HG02642 (cell line): ENCODE measurements around the gene MOB3B.
"Not testable (repeated sequence)": the region's sequence is repeated elsewhere in the genome, so short reads cannot be mapped to it uniquely, and the experiment has no call there.

Source experiments
- ATAC-seq: cut with Tn5 transposase; IDR thresholded peaks from one replicate; pipeline ENCODE4 v1.9.1; 2021; ENCODE audit warnings: mild to moderate bottlenecking; ENCODE audit not compliant: unreplicated experiment, poor library complexity

Gene MOB3B

DNA sequence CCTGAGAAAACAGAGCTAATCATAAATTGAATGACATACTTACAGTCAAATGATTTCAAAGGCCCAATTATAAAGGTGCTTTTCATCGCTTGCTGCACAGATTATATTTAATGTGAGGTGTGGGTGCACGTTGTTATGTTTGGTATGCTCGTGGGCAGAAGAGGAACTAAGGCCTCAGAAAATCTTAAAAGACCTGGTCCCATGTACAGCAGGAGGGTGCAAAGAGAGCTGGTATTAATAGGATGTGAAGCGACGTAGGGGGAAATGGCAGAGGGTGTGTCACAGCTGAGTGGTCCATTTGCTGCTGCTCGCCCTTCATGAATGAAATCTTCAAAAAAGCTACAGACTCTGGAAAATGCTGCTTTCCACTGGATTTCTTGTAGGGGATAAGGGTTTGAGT is 46.0 kb downstream of the MOB3B start:
- no peak for ATAC-seq

DNA sequence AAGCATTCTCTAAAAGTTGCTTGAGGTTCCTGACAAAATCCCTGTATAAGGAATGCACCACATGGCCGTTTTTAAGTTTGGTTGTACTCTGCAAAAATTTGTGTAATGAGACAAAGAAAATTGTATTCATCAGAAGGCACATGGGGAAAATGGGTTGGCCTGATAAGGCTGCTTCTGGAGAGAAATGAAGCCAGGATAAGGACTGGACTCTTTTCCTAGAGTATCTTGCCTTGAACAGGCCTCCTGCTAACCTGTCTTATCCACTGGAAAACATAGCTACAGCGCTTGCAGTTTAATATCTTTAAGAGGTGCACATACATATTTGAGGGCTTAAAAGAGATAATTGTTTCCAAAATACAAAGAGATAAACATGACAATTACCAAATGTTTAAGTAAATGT is 46.9 kb downstream of the MOB3B start:
- no peak for ATAC-seq

- ATAC-seq: no peak
Observed at GRCh38 chr9:27478322-27478721, 51.3 kb downstream of the MOB3B start.

GRCh38 chr9:27476870-27477515 is 52.6 kb downstream of the MOB3B start:
- no peak for ATAC-seq

GRCh38 chr9:27475057-27475595 is 54.5 kb downstream of the MOB3B start:
- ATAC-seq: no peak

GRCh38 chr9:27474305-27474704 is 55.3 kb downstream of the MOB3B start:
- no peak for ATAC-seq

DNA sequence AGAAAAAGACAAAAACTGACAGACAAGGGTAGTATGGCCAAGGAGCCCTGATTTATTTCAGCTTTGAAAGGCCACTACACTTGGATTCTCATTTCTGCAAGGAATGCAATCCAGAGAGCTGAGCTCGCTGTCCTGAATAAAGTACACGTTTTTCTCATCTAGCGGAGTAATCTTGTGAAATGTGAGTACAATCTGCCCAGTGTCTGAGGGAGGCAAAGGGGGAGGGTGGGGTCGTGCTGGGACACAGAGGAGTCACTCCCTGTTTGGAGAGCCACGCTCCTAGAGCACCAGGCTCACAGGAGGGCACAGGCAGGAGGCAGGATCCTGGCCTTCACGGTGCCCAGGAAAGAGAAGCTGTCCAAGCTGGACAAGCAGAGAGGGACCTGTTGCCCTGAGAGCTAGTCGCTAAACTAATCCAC is 56.5 kb downstream of the MOB3B start:
- ATAC-seq: no peak

DNA sequence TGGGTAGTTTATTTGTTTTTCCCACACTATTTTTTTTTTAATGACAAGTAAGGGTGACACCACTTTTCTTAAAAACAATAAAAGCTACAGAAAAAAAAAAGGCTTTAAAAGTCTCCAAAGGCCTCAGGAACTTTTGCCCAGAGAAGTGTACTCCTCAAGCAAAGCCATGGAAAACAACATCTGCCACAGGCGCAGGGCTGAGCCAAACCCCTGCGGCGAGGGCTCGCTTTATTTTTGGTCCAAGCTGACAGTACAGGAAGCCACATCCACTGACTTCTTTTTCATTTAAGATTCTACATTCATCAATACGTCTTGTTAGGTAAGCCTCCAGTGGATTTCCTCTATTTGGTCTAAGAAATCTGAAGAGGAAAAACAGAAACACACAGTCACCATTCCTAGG is 57.4 kb downstream of the MOB3B start:
- no peak for ATAC-seq

- ATAC-seq: no peak
Observed at GRCh38 chr9:27471789-27472188, 57.8 kb downstream of the MOB3B start.

GRCh38 chr9:27471366-27471765 is 58.2 kb downstream of the MOB3B start:
- ATAC-seq: no peak

DNA sequence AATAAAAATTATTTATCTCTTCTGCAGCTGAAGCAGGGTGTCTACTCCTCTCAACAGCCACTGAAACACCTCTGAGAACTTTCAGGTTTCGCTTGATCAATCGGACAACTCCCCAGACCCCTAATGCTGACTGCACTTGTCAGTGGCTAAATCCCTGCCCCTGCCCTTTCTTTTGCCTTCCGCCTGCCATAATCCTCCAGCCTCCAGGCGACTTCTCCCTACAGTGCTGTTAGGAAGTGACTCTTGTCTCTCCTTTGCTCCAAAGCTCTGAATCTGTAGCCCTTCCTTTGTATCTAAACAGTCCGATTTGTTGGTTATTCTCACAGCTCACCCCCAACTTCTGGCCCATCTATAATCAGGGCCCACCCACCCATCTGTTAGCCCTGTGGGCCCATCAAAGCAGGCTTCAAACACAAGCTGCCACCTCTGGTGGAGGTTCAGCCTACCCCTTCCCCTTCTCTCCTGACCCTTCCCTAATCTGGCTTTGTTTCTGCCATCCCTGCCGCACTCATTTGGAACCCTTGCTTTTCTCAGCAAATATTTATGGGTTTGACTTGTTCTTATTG is 59.2 kb downstream of the MOB3B start:
- ATAC-seq: no peak

GRCh38 chr9:27469550-27469949 is 60.1 kb downstream of the MOB3B start:
- ATAC-seq: no peak

DNA sequence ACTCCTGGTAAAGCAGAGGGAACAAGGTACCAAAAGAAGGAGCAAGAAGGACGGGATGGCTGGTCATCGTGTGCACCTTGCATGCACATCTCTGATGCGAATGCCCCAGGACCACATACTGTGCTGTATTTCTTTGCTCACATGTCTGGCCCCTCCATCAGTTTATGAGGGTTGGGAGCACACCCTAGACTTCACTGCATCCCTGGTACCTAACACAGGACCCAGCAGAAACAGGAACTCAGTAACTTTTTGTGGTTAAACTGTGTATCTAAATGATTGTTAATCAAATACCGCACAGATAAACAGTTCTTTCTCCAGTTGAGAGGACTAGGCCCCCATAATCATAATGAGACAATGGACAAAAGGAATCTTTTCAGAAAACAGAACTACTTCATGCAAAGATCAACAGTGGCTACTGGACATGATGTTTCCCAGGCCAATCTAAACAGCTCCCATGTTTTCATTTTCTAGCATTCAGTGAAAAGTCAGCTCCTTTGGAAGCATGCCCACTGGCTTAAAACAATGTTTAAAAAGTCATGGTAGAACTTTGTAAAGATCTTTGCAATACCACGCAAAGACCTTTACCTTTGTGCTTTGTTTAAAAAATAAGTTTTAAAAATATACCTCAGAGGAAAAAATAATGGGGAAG is 61.0 kb downstream of the MOB3B start:
- no peak for ATAC-seq

- no peak for ATAC-seq
Observed at GRCh38 chr9:27468000-27468399, 61.6 kb downstream of the MOB3B start.

- no peak for ATAC-seq
Observed at GRCh38 chr9:27467486-27467885, 62.1 kb downstream of the MOB3B start.

GRCh38 chr9:27466516-27466915 is 63.1 kb downstream of the MOB3B start:
- ATAC-seq: not testable (repeated sequence)

GRCh38 chr9:27464950-27465349 is 64.7 kb downstream of the MOB3B start:
- ATAC-seq: not testable (repeated sequence)

DNA sequence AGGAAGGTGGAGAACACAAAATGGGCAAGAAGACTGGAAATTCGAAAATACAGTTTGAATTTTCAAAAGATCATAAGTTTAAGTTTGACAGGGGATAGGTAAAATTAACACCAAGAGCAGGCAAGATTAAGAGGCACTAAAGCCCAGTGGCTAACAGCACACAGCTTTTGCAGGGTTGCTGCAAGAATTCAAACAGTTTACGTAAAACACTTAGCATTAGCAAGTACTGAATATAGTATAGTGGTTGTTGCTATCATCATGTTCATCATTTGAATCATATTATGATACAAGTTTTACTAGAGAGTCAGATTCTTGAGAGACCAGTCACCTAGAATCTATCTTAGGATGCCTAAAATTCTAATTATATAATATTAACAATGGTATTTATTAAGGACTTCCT is 66.8 kb downstream of the MOB3B start:
- no peak for ATAC-seq

DNA sequence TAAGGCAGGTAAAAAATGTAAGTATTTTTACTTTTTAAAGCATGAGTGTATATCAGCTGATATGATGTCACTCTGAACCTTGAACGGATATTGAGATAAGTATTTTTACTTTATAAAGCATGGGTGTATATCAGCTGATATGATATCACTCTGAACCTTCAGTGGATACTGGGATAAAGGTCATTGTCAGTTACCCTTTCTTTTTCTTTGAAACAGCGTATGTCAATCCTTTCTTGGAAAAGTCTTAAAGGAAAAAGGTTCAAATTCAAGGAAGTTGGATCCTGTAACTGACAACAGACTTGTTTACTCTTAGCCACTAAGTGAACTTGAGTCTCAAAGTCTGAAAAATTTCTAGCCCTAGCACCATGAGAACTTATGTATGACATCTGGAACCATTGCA is 67.2 kb downstream of the MOB3B start:
- ATAC-seq: no peak

GRCh38 chr9:27460226-27461023 is 69.2 kb downstream of the MOB3B start:
- peak; percentile 92 for ATAC-seq

- no peak for ATAC-seq
Observed at GRCh38 chr9:27457445-27457844, 72.2 kb downstream of the MOB3B start.
